ENCODE measurements around the gene SHISAL2A. TPM values are rescaled to one million over a fixed set of nuclear protein-coding genes. Genes with fewer than 3 reads are reported as not detected.

The SHISAL2A gene
- total and polyA plus RNA-seq, 10 of the 15 experiments (the other 5 are each of a cell fraction or from before 2014, with no cell fraction given), result 0.18 to 0.67 (median 0.45) TPM

- TF ChIP-seq ZZZ3 (IDR thresholded peaks at IDR 0.05; ENCODE audit: control insufficient read depth, insufficient read length, low read depth) (no peak), RBBP5 (conservative IDR thresholded peaks at IDR 0.05) (no peak), SMC3 (IDR thresholded peaks at IDR 0.05; ENCODE audit: borderline replicate concordance, low read length) (no peak), ELK1 (IDR thresholded peaks at IDR 0.05; ENCODE audit: low read depth, low read length) (no peak), BCL11A (IDR thresholded peaks at IDR 0.05; ENCODE audit: low read depth, low read length) (no peak), NFYB (IDR thresholded peaks at IDR 0.05; ENCODE audit: insufficient read depth, low read depth, low read length) (no peak), SKIL (IDR thresholded peaks at IDR 0.05; ENCODE audit: low read depth, poor library complexity, severe bottlenecking) (no peak), MYB (IDR thresholded peaks at IDR 0.05; ENCODE audit: borderline replicate concordance, low read depth, low read length) (no peak), JUND (IDR thresholded peaks at IDR 0.05; ENCODE audit: low read depth, low read length) (no peak), MTA3 (IDR thresholded peaks at IDR 0.05; ENCODE audit: borderline replicate concordance, low read length) (no peak), NRF1 (conservative IDR thresholded peaks at IDR 0.05; ENCODE audit: low read depth, low read length) (no peak), HDAC6 (IDR thresholded peaks at IDR 0.05; ENCODE audit: unreplicated experiment) (no peak), JUNB (IDR thresholded peaks at IDR 0.05) (no peak), MLLT1 (IDR thresholded peaks at IDR 0.05) (no peak), EGR1 (IDR thresholded peaks at IDR 0.05; ENCODE audit: borderline replicate concordance in 1 of 2, low read depth in 2 of 2, low read length in 2 of 2) (no peak), ZNF274 (IDR thresholded peaks at IDR 0.05; ENCODE audit: insufficient read depth, insufficient read length) (no peak), MXI1 (IDR thresholded peaks at IDR 0.05; ENCODE audit: low read depth, low read length) (no peak), HSF1 (IDR thresholded peaks at IDR 0.05; ENCODE audit: low read depth, low read length) (no peak)
- WGBS (ENCODE audit: insufficient coverage, insufficient replicate concordance, low lambda C conversion rate, missing lambda C conversion rate), result 33% methylated on average over 8 of the region's 8 CpGs
- Histone ChIP-seq H3K36me3 (ENCODE audit: control insufficient read depth in 2 of 2, insufficient read depth in 2 of 2, low read length in 1 of 2) (no peaks in the 10 kb centered on the region), H3K27ac (ENCODE audit: control insufficient read depth, insufficient read depth) (no peak overlapping the region), H3K9me3 (replicated peaks; ENCODE audit: control insufficient read depth, insufficient read depth, low read length) (no peaks in the 10 kb centered on the region; the same call in 2 of the 3 replicates), H3K27me3 (replicated peaks in 1 of 2; ENCODE audit: control insufficient read depth in 2 of 2, insufficient read depth in 2 of 2, low read length in 1 of 2) (peaks cover 4 to 8% of the 10 kb centered on the region in 2 experiments; a peak in 3 of 4 replicates), H3K9ac (ENCODE audit: control insufficient read depth, insufficient read depth, low read length) (no peak overlapping the region), H3K4me2 (ENCODE audit: control insufficient read depth, insufficient read depth) (no peak overlapping the region), H3K79me2 (ENCODE audit: control insufficient read depth, insufficient read depth, low read length) (no peaks in the 10 kb centered on the region), H3K4me1 (ENCODE audit: control insufficient read depth, insufficient read depth, low read length) (peaks cover 20% of the 10 kb centered on the region), H4K20me1 (ENCODE audit: control insufficient read depth, insufficient read depth) (no peaks in the 10 kb centered on the region), H2AFZ (ENCODE audit: control insufficient read depth, low read depth, low read length) (no peak overlapping the region), H3K4me3 (no peak overlapping the region)
- RAD21 ChIA-PET (ENCODE audit: unreplicated experiment), result interaction anchor here (0.7 kb wide), 1 partner anchor 265 kb away, joined by 3 read pairs; the partner anchor contains the start of gene CC2D1B
- POLR2A ChIA-PET, result no interaction called here
- SMC1A ChIA-PET (ENCODE audit: uncharacterized antibody, unreplicated experiment), result interaction anchor here (0.6 kb wide), 1 partner anchor 37 kb away, joined by 3 read pairs; no protein-coding TSS in a partner anchor
- in situ Hi-C loops (cut with MboI) (no loop called here), intact Hi-C loops (cut with micrococcal nuclease; ENCODE audit: unreplicated experiment) (no loop called here)
- ATAC-seq (no peak), DNase-seq (ENCODE audit: low read depth, low spot score) (no peak), FAIRE-seq (no peak)
- no TSS peak for BruUV-seq (replicated peaks)
- CTCF ChIA-PET, result no interaction called here
Observed at GRCh38 chr1:52631759-52632331, 1.1 kb upstream of the SHISAL2A start.
